HL-60 (cell line): Measurements from ENCODE around the gene NRXN3.
"Not testable (repeated sequence)": the region's sequence is repeated elsewhere in the genome, so short reads cannot be mapped to it uniquely, and the experiment has no call there.

Source experiments
- DNase-seq, 2 experiments: peaks; one replicate each; pipeline ENCODE4 v3.0.0-alpha.2; 2010 to 2020; ENCODE audit warnings: low read depth in 1 of 2, low spot score in 1 of 2
- H3K27ac ChIP-seq: fragments of 250-450 bp; sonication (Bioruptor Pico); replicated peaks from 2 replicates; pipeline ENCODE4 v1.5.1; 2020; ENCODE audit warnings: mild to moderate bottlenecking, moderate library complexity
- H3K27me3 ChIP-seq: fragments of 250-450 bp; sonication (Bioruptor Pico); 2 replicates; pipeline ENCODE4 v1.5.1; 2021; ENCODE audit warnings: mild to moderate bottlenecking, moderate library complexity; ENCODE audit not compliant: insufficient read depth, poor library complexity, severe bottlenecking
- H3K4me3 ChIP-seq: replicated peaks from 2 replicates; pipeline ENCODE4 v1.5.1; 2011; ENCODE audit warnings: mild to moderate bottlenecking, control low read depth, low read length; ENCODE audit not compliant: insufficient read depth
- GABPA ChIP-seq: IDR thresholded peaks from 2 replicates; pipeline ENCODE4 v1.6.1; 2012; ENCODE audit warnings: low read depth
- POLR2AphosphoS5 ChIP-seq: IDR thresholded peaks from 2 replicates; pipeline ENCODE4 v1.6.1; 2012; ENCODE audit warnings: low read depth
- SPI1 ChIP-seq: IDR thresholded peaks from 2 replicates; pipeline ENCODE4 v1.6.1; 2012; ENCODE audit warnings: low read depth, mild to moderate bottlenecking, borderline replicate concordance
- TF ChIP-seq, protein P1 (sequence below): IDR thresholded peaks from 2 replicates; pipeline ENCODE4 v1.6.1; 2012; ENCODE audit warnings: low read depth; ENCODE audit not compliant: insufficient replicate concordance
- TF ChIP-seq, protein P2 (sequence below): IDR thresholded peaks from one replicate; pipeline ENCODE4 v1.5.1; 2011; ENCODE audit warnings: low read length, control low read depth, inconsistent platforms; ENCODE audit not compliant: insufficient read depth

Gene NRXN3

GRCh38 chr14:79100578-79100977 is 930.4 kb downstream of the NRXN3 start:
- no peak for DNase-seq
- no peak overlapping the region for H3K27ac ChIP-seq
- TF ChIP-seq GABPA (no peak), POLR2AphosphoS5 (no peak), SPI1 (no peak)
- TF ChIP-seq, protein P1, sequence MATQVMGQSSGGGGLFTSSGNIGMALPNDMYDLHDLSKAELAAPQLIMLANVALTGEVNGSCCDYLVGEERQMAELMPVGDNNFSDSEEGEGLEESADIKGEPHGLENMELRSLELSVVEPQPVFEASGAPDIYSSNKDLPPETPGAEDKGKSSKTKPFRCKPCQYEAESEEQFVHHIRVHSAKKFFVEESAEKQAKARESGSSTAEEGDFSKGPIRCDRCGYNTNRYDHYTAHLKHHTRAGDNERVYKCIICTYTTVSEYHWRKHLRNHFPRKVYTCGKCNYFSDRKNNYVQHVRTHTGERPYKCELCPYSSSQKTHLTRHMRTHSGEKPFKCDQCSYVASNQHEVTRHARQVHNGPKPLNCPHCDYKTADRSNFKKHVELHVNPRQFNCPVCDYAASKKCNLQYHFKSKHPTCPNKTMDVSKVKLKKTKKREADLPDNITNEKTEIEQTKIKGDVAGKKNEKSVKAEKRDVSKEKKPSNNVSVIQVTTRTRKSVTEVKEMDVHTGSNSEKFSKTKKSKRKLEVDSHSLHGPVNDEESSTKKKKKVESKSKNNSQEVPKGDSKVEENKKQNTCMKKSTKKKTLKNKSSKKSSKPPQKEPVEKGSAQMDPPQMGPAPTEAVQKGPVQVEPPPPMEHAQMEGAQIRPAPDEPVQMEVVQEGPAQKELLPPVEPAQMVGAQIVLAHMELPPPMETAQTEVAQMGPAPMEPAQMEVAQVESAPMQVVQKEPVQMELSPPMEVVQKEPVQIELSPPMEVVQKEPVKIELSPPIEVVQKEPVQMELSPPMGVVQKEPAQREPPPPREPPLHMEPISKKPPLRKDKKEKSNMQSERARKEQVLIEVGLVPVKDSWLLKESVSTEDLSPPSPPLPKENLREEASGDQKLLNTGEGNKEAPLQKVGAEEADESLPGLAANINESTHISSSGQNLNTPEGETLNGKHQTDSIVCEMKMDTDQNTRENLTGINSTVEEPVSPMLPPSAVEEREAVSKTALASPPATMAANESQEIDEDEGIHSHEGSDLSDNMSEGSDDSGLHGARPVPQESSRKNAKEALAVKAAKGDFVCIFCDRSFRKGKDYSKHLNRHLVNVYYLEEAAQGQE = no peak
- TF ChIP-seq, protein P2, sequence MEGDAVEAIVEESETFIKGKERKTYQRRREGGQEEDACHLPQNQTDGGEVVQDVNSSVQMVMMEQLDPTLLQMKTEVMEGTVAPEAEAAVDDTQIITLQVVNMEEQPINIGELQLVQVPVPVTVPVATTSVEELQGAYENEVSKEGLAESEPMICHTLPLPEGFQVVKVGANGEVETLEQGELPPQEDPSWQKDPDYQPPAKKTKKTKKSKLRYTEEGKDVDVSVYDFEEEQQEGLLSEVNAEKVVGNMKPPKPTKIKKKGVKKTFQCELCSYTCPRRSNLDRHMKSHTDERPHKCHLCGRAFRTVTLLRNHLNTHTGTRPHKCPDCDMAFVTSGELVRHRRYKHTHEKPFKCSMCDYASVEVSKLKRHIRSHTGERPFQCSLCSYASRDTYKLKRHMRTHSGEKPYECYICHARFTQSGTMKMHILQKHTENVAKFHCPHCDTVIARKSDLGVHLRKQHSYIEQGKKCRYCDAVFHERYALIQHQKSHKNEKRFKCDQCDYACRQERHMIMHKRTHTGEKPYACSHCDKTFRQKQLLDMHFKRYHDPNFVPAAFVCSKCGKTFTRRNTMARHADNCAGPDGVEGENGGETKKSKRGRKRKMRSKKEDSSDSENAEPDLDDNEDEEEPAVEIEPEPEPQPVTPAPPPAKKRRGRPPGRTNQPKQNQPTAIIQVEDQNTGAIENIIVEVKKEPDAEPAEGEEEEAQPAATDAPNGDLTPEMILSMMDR = no peak
- no peaks in the 10 kb centered on the region for H3K27me3 ChIP-seq
- no peak overlapping the region for H3K4me3 ChIP-seq

GRCh38 chr14:79101388-79101787 is 931.2 kb downstream of the NRXN3 start:
- no peak overlapping the region for H3K27ac ChIP-seq
- TF ChIP-seq SPI1 (no peak), GABPA (no peak), POLR2AphosphoS5 (no peak)
- TF ChIP-seq, protein P1 = no peak
- TF ChIP-seq, protein P2 = no peak
- no peak overlapping the region for H3K4me3 ChIP-seq
- no peaks in the 10 kb centered on the region for H3K27me3 ChIP-seq
- no peak for DNase-seq

- DNase-seq = no peak
- Histone ChIP-seq H3K27ac (no peak overlapping the region), H3K4me3 (no peak overlapping the region), H3K27me3 (no peaks in the 10 kb centered on the region)
- TF ChIP-seq GABPA (no peak), SPI1 (no peak), POLR2AphosphoS5 (no peak)
- TF ChIP-seq, protein P1 = no peak
- TF ChIP-seq, protein P2 = no peak
These were observed 933.6 kb downstream of the NRXN3 start for GRCh38 chr14:79103764-79104163.

DNA sequence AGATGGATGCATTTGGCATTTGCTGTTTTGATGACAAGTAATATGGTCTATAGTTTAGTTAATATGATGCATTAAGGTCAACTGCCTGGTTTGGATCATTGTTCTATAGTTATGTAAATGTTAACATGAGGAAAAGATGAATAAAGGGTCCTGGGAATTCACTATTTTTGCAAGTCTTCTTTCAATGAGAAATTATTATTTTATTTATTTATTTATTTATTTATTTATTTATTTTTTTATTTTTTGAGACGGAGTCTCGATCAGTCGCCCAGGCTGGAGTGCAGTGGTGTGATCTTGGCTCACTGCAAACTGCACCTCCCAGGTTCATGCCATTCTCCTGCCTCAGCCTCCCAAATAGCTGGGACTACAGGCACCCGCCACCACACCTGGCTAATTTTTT is 940.4 kb downstream of the NRXN3 start:
- H3K27ac ChIP-seq, H3K4me3 ChIP-seq, DNase-seq, H3K27me3 ChIP-seq: not testable (repeated sequence)
